C4-2B (cell line): ENCODE measurements around the gene KCNMA1.

Experiments used
- CTCF ChIP-seq: fragments of 450-650 bp; conservative IDR thresholded peaks from 2 replicates; pipeline ENCODE4 v1.5.1; 2017; ENCODE audit warnings: mild to moderate bottlenecking
- ZFX ChIP-seq: fragments of 450-650 bp; IDR thresholded peaks from 2 replicates; pipeline ENCODE4 v1.6.1; 2017

- TF ChIP-seq CTCF (no peak), ZFX (no peak)
These were observed 179.9 kb downstream of the KCNMA1 start for GRCh38 chr10:77457721-77458120.
